NB4 (cell line): Measurements from ENCODE around the gene CIITA.

Experiments used
- CTCF ChIP-seq: IDR thresholded peaks from one replicate; pipeline ENCODE4 v1.5.1; 2012; ENCODE audit warnings: low read depth, low read length
- MYC ChIP-seq: IDR thresholded peaks from 2 replicates; pipeline ENCODE4 v1.6.1; 2011; ENCODE audit warnings: low read depth, low read length

GRCh38 chr16:10967986-10968385 lies 91.0 kb downstream of the CIITA start:
- no peak for TF ChIP-seq CTCF
- TF ChIP-seq MYC: no peak
